ENCODE results near the gene TLR4. TPM values are rescaled to one million over a fixed set of nuclear protein-coding genes. Genes with fewer than 3 reads are reported as not detected.

The TLR4 gene
- 70.1 TPM for total RNA-seq
- long read RNA-seq, full-length matches to known transcripts, result 24 of 47 reads
- long read RNA-seq, partial matches to known transcripts, result 22 of 47 reads
- long read RNA-seq, other reads (novel, unspliced or antisense), result 1 of 47 reads

DNA sequence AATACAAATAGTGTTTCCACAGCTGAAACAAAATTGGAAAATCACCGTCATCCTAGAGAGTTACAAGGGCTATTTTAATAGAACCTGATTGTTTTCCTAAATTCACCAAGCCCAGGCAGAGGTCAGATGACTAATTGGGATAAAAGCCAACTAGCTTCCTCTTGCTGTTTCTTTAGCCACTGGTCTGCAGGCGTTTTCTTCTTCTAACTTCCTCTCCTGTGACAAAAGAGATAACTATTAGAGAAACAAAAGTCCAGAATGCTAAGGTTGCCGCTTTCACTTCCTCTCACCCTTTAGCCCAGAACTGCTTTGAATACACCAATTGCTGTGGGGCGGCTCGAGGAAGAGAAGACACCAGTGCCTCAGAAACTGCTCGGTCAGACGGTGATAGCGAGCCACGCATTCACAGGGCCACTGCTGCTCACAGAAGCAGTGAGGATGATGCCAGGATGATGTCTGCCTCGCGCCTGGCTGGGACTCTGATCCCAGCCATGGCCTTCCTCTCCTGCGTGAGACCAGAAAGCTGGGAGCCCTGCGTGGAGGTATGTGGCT is at the start of gene TLR4:
TLR4 (plus strand) TSS at position 380 of the 552 bp plus-strand sequence; CDS start at position 450, 70 bp downstream.
- DNase-seq (peak; percentile 74), ATAC-seq (peak; percentile 86 to 92)

DNA sequence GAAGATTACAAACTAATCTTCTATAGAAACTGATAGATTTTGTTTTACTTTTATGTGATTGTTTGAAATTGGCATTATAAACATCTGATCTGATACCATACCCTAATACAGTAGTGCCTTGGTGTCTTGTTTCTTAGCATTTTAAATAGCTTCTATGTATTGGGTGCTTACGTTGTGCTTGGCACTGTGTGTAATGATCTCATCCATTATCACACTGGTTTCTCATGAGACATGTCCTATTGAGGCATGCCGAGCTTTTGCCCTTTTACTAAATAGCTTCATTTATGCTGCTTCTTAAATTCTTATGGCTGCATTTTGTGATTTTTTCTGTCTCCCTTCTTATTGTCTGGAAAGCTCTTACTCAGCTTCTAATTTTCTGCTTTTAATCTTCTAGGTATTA is 48.2 kb upstream of the TLR4 start:
- no peaks in the 10 kb centered on the region for H3K27me3 ChIP-seq (ENCODE audit: low read depth)
- DNase-seq, result no peak
- no peaks in the 10 kb centered on the region for H3K9me3 ChIP-seq
- no peaks in the 10 kb centered on the region for H3K4me1 ChIP-seq
- no peak overlapping the region for H3K27ac ChIP-seq
- intact Hi-C loops (cut with DNase I), result no loop called here
- TF ChIP-seq, protein P1, sequence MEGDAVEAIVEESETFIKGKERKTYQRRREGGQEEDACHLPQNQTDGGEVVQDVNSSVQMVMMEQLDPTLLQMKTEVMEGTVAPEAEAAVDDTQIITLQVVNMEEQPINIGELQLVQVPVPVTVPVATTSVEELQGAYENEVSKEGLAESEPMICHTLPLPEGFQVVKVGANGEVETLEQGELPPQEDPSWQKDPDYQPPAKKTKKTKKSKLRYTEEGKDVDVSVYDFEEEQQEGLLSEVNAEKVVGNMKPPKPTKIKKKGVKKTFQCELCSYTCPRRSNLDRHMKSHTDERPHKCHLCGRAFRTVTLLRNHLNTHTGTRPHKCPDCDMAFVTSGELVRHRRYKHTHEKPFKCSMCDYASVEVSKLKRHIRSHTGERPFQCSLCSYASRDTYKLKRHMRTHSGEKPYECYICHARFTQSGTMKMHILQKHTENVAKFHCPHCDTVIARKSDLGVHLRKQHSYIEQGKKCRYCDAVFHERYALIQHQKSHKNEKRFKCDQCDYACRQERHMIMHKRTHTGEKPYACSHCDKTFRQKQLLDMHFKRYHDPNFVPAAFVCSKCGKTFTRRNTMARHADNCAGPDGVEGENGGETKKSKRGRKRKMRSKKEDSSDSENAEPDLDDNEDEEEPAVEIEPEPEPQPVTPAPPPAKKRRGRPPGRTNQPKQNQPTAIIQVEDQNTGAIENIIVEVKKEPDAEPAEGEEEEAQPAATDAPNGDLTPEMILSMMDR (IDR thresholded peaks at IDR 0.05), result no peak
- H3K36me3 ChIP-seq, result no peaks in the 10 kb centered on the region
- H3K4me3 ChIP-seq, result no peak overlapping the region
- ATAC-seq, result no peak

More for the DNA sequence above, at the start of gene TLR4:
- H3K4me1 ChIP-seq, result peaks cover 23% of the 10 kb centered on the region
- peaks cover 10% of the 10 kb centered on the region for H3K36me3 ChIP-seq
- peak within 1 kb of the TSS; percentile 85 for H3K27ac ChIP-seq
- TF ChIP-seq, protein P1 (IDR thresholded peaks at IDR 0.05), result no peak
- peak within 1 kb of the TSS; percentile 62 for H3K4me3 ChIP-seq
- H3K27me3 ChIP-seq (ENCODE audit: low read depth), result no peaks in the 10 kb centered on the region
- intact Hi-C loops (cut with DNase I), result no loop called here
- no peaks in the 10 kb centered on the region for H3K9me3 ChIP-seq

DNA sequence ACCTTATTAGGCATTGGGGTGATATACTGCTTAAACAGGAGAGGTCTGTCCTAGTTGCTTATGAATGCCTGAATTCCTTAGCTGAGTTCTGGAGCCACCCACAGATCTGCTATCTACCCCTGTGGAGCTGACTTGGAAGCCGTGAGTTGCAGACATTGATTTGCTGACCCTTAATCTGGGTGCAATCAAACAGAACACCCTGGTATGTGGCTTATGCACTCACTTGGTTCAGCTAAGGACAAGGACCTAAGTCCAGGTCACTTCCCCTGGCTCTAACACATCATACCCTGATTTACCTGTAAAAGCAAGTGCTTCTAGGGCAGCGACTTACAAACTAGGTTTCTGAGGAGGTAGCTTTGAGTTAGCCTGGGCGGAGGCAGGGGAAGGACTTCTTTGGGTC is 41.6 kb upstream of the TLR4 start:
- no peaks in the 10 kb centered on the region for H3K36me3 ChIP-seq
- TF ChIP-seq, protein P1 (IDR thresholded peaks at IDR 0.05), result no peak
- intact Hi-C loops (cut with DNase I), result no loop called here
- no peak for ATAC-seq
- no peaks in the 10 kb centered on the region for H3K27me3 ChIP-seq (ENCODE audit: low read depth)
- no peak overlapping the region for H3K27ac ChIP-seq
- H3K4me3 ChIP-seq, result no peak overlapping the region
- DNase-seq, result no peak
- H3K4me1 ChIP-seq, result no peaks in the 10 kb centered on the region
- no peaks in the 10 kb centered on the region for H3K9me3 ChIP-seq

DNA sequence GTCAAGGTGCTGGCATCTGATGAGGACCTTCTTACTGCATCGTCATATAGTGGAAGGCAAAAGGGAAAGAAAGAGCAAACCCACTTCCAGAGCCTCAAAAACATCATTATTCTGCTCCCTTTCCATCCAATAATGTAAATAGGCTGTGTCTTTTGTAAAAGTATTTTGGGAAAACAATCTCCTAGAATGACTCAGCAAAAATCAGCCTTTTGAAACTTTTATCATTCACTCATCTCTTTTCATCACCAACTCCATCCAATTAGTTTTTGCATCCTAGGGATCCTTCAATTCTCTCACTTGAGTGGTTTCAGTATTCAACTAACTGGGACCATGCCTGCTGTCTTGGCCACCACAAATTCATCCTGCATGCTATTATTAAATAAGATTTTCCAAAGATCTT is 39.8 kb upstream of the TLR4 start:
- H3K27ac ChIP-seq, result no peak overlapping the region
- TF ChIP-seq, protein P1 (IDR thresholded peaks at IDR 0.05), result no peak
- H3K27me3 ChIP-seq (ENCODE audit: low read depth), result no peaks in the 10 kb centered on the region
- H3K4me1 ChIP-seq, result no peaks in the 10 kb centered on the region
- no peaks in the 10 kb centered on the region for H3K36me3 ChIP-seq
- intact Hi-C loops (cut with DNase I), result no loop called here
- no peak for DNase-seq
- H3K4me3 ChIP-seq, result no peak overlapping the region
- H3K9me3 ChIP-seq, result no peaks in the 10 kb centered on the region
- ATAC-seq, result no peak

DNA sequence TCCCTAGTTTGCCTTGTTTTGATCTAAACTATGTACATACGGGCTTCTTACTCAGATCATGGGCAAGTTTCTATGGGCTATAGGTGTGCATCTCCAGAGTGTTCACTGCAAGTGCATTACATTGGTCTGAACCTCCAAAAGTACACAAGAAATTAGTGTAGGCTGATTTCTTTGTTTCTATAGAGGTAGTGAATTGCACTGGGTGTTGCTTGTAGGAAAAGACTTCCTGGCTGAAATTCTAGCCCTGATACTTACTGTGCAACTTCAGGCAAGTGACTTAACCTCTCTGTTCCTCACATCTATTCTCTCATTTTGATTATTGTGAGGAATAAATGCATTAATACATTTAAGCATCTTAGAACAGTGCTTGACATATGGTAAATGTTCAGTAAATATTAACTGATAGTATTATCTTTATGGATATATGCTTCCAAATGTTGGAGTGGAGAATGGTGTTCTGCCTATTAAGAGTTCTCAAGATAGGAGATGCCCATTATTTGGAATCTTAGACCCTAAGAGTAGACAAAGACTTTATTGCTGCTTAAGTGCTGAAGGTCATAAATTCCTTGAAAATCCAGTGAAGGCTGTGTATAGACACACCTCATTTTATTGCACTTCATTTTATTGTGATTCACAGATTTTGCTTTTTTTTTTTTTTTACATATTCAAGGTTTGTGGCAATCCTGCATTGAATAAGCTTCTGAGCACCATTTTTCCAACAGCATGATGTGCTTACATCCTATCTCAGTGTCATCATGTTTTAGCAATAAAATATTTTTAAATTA is 38.4 kb upstream of the TLR4 start:
- intact Hi-C loops (cut with DNase I), result no loop called here
- Histone ChIP-seq H3K9me3 (no peaks in the 10 kb centered on the region), H3K4me1 (no peaks in the 10 kb centered on the region), H3K27ac (no peak overlapping the region), H3K36me3 (no peaks in the 10 kb centered on the region), H3K27me3 (ENCODE audit: low read depth) (no peaks in the 10 kb centered on the region), H3K4me3 (no peak overlapping the region)
- DNase-seq (no peak), ATAC-seq (no peak)
- TF ChIP-seq, protein P1 (IDR thresholded peaks at IDR 0.05), result no peak
